ENCODE results near the gene BTNL2.

Gene BTNL2

GRCh38 chr6:32355018-32355417, 52.0 kb downstream of the BTNL2 start:
- H3K27me3 ChIP-seq (ENCODE audit: insufficient read depth, poor library complexity, severe bottlenecking): peaks cover 3% of the 10 kb centered on the region
- H3K4me3 ChIP-seq (replicated peaks; ENCODE audit: insufficient read depth, low read length): no peak overlapping the region
- no peak overlapping the region for H3K27ac ChIP-seq (replicated peaks)
- DNase-seq (ENCODE audit: low read depth in 1 of 2, low spot score in 1 of 2): no peak
- TF ChIP-seq CTCF (IDR thresholded peaks at IDR 0.05; ENCODE audit: insufficient read depth, low read length) (no peak), POLR2AphosphoS5 (IDR thresholded peaks at IDR 0.05; ENCODE audit: low read depth) (no peak), GABPA (IDR thresholded peaks at IDR 0.05; ENCODE audit: low read depth) (no peak), SPI1 (IDR thresholded peaks at IDR 0.05; ENCODE audit: borderline replicate concordance, low read depth) (no peak)

DNA sequence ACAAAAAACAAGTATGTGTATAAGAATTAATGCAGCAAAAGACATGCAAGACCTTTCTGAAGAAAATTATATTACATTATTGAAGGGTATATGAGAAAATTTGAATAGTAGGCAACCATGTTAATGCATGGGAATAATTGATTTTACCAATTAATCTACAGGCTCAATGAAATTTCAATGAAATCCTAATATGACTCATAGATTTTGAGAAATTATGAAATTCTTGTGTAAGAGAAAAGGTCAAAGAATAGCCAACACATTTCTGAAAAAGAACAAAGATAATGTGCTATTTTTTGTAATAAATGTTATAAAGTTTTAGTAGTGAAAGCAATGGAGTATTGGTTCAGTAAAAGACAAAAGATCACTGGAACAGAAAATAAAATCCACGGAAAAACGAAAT, 53.6 kb downstream of the BTNL2 start:
- H3K27me3 ChIP-seq (ENCODE audit: insufficient read depth, poor library complexity, severe bottlenecking): peaks cover 3% of the 10 kb centered on the region
- no peak overlapping the region for H3K4me3 ChIP-seq (replicated peaks; ENCODE audit: insufficient read depth, low read length)
- DNase-seq (ENCODE audit: low read depth in 1 of 2, low spot score in 1 of 2): no peak
- no peak for TF ChIP-seq REST (IDR thresholded peaks at IDR 0.05; ENCODE audit: insufficient replicate concordance, low read depth)
- TF ChIP-seq POLR2AphosphoS5 (IDR thresholded peaks at IDR 0.05; ENCODE audit: low read depth): no peak
- no peak for TF ChIP-seq CTCF (IDR thresholded peaks at IDR 0.05; ENCODE audit: insufficient read depth, low read length)
- no peak for TF ChIP-seq SPI1 (IDR thresholded peaks at IDR 0.05; ENCODE audit: borderline replicate concordance, low read depth)
- no peak for TF ChIP-seq GABPA (IDR thresholded peaks at IDR 0.05; ENCODE audit: low read depth)
- no peak overlapping the region for H3K27ac ChIP-seq (replicated peaks)
